ENCODE data around the gene CGA. TPM values are rescaled to one million over a fixed set of nuclear protein-coding genes. Genes with fewer than 3 reads are reported as not detected.

CGA gene
- polyA plus RNA-seq, 6 donors from 2014 or later = not detected

DNA sequence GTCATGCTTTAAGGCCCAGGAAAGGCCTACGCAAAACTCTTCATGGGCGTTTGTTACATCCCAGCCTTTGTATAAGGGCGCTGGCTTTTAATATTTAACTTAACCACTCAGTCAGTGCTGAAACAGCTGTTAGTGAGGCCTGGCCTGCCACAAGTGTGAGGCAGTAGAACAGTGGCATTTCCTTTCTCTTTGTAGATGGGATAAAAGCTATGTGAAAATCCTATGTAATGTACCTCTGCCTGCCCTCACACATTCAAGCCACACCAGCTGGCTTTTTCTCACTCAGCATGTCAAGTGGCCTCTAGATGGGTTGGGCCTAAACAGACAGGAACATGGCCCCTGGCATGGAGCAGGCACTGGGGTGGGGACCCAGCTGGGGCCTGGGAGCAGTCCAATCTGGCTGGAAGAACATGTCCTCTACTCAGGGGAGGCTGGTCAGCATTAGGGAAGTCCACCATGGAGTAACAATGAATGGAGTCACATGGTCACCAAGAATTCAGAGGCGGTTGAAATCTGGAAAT is 20.7 kb downstream of the CGA start:
- DNase-seq (no peak), ATAC-seq (ENCODE audit: low read depth in 2 of 2) (no peak)
- Mint-ChIP-seq H3K27ac (peak overlapping the region in 1 of 6 donors; percentile 60), H3K36me3 (no peaks in the 10 kb centered on the region), H3K27me3 (no peaks in the 10 kb centered on the region), H3K9me3 (no peaks in the 10 kb centered on the region), H3K4me1 (peaks cover 0 to 2% (median 0%) of the 10 kb centered on the region in 3 donors), H3K4me3 (no peak overlapping the region)

DNA sequence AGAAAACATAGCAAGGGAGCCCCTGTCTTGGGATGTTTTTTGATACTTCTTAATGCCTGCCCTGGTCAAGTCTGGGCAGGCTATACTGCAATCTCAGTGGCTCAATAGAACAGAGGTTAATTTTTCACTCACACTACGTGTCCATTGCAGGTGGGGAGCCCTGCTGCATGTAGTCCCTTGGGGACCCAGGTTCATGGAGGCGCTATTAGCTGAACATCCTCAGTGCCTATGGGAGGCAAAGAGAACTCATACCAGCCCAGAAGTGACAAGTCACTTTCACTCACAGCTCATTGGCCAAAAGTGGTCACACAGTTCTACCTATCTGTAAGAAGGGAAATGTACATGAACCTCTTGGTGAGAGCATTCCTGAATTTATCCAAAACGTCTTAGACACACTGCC is 23.2 kb downstream of the CGA start:
- no peaks in the 10 kb centered on the region for H3K36me3 Mint-ChIP-seq
- no peaks in the 10 kb centered on the region for H3K27me3 Mint-ChIP-seq
- no peak overlapping the region for H3K4me3 Mint-ChIP-seq
- no peak for DNase-seq
- H3K9me3 Mint-ChIP-seq = no peaks in the 10 kb centered on the region
- no peak overlapping the region for H3K27ac Mint-ChIP-seq
- ATAC-seq (ENCODE audit: low read depth in 2 of 2) = no peak
- H3K4me1 Mint-ChIP-seq = peaks cover 0 to 1% (median 0%) of the 10 kb centered on the region in 3 donors

GRCh38 chr6:87070741-87071140 is 24.2 kb downstream of the CGA start:
- no peak overlapping the region for H3K4me3 Mint-ChIP-seq
- H3K4me1 Mint-ChIP-seq = peaks cover 0 to 5% (median 0%) of the 10 kb centered on the region in 3 donors
- H3K27ac Mint-ChIP-seq = no peak overlapping the region
- H3K27me3 Mint-ChIP-seq = no peaks in the 10 kb centered on the region
- no peaks in the 10 kb centered on the region for H3K9me3 Mint-ChIP-seq
- no peaks in the 10 kb centered on the region for H3K36me3 Mint-ChIP-seq
- DNase-seq = no peak
- no peak for ATAC-seq (ENCODE audit: low read depth in 2 of 2)

GRCh38 chr6:87068795-87069194 is 26.1 kb downstream of the CGA start:
- H3K4me3 Mint-ChIP-seq = no peak overlapping the region
- no peak for DNase-seq
- no peaks in the 10 kb centered on the region for H3K36me3 Mint-ChIP-seq
- peaks cover 0 to 5% (median 0%) of the 10 kb centered on the region in 3 donors for H3K4me1 Mint-ChIP-seq
- no peaks in the 10 kb centered on the region for H3K9me3 Mint-ChIP-seq
- H3K27ac Mint-ChIP-seq = no peak overlapping the region
- no peaks in the 10 kb centered on the region for H3K27me3 Mint-ChIP-seq
- ATAC-seq (ENCODE audit: low read depth in 2 of 2) = no peak

DNA sequence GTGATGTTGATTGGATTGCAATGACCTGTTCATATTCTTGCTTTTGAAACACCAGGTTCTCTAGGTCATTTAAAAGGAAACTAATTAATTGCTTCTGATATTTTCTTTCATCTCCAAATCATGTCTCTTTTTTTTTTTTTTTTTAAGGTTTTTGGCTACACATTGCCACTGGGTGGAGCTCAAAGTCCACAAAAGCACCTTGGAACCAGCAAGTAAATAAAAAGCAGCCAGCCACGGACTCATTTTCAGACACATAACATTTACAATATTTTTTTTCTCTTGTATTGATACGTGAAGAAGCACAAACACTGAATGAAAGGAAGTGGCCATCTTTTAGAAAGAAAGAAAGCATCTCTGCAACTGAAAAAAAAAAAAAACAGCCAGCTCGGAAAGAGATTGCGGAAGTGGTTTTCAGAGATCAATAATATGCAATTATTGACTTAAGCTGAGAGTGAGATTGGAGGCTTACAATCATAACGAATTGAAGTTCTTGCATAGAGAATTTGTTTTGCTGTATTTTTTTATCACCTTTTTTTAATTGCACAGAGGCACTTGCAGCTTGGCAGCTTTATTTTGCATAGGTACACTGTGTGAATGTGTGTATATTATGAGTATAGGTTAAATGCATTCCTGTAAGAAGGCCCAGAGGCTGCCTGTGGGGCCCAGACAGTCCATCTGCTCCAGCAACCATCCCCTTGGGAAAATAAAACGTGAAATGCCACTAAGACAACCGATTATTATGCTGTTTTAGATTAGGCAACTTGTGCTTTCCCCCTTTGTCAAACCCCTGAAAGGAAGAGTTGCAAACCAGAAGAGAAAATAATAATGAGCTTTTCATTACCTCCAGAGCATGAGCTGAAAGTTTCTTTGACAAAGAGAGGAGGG is 28.2 kb downstream of the CGA start:
- Mint-ChIP-seq H3K27me3 (no peaks in the 10 kb centered on the region), H3K36me3 (no peaks in the 10 kb centered on the region), H3K4me3 (peak overlapping the region in 2 of 8 donors; percentile 10 to 36), H3K27ac (no peak overlapping the region), H3K9me3 (no peaks in the 10 kb centered on the region), H3K4me1 (peaks cover 0 to 5% (median 4%) of the 10 kb centered on the region in 3 donors)
- peak; percentile 19 for DNase-seq
- no peak for ATAC-seq (ENCODE audit: low read depth in 2 of 2)

DNA sequence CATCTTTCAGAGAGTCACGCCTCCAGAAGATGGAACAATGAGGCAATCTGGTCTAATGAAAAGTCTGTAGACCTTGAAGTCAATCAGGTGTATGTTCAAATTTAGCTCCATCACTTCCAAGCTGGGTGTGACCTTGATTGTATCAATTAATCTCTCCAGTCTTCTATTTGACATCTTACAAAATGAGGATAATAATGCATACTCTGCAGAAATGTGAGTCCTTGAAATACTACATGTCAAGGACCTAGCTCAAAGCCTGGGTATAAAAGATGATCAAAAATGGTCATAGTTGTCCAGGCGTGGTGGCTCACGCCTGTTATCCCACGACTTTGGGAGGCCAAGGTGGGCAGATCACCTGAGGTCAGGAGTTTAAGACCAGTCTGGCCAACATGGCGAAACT is 29.8 kb downstream of the CGA start:
- H3K4me3 Mint-ChIP-seq = no peak overlapping the region

DNA sequence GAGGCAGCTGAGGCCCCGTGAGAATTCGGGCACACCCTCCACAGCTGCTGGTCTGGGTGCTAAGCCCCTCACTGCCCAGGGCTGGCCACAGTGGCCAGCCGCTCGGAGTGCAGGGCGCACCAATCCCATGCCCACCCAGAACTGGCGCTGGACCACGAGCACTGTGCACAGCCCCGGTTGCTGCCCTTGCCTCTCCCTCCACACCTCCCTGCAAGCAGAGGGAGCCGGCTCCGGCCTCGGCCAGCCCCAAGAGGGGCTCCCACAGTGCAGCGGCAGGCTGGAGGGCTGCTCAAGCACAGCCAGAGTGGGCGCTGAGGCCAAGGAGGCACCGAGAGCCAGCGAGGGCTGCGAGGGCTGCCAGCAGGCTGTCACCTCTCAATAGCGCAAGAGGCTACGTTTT is 35.0 kb downstream of the CGA start:
- no peak overlapping the region for H3K4me3 Mint-ChIP-seq
- H3K9me3 Mint-ChIP-seq = peaks cover 0 to 2% (median 0%) of the 10 kb centered on the region in 7 donors
- ATAC-seq (ENCODE audit: low read depth in 2 of 2) (no peak), DNase-seq (no peak)
- H3K4me1 Mint-ChIP-seq = peaks cover 6 to 17% (median 14%) of the 10 kb centered on the region in 3 donors
- H3K27ac Mint-ChIP-seq = no peak overlapping the region
- H3K36me3 Mint-ChIP-seq = no peaks in the 10 kb centered on the region
- H3K27me3 Mint-ChIP-seq = no peaks in the 10 kb centered on the region

More for the DNA sequence above, 29.8 kb downstream of the CGA start:
- no peak overlapping the region for H3K27ac Mint-ChIP-seq
- no peaks in the 10 kb centered on the region for H3K9me3 Mint-ChIP-seq
- DNase-seq (no peak), ATAC-seq (ENCODE audit: low read depth in 2 of 2) (no peak)
- H3K4me1 Mint-ChIP-seq = peaks cover 0 to 5% (median 4%) of the 10 kb centered on the region in 3 donors
- no peaks in the 10 kb centered on the region for H3K36me3 Mint-ChIP-seq
- no peaks in the 10 kb centered on the region for H3K27me3 Mint-ChIP-seq

GRCh38 chr6:87054143-87054833 is 40.6 kb downstream of the CGA start:
- Mint-ChIP-seq H3K4me3 (peak overlapping the region; percentile 37 to 88 (median 70)), H3K9me3 (peaks cover 0 to 2% (median 0%) of the 10 kb centered on the region in 7 donors), H3K27me3 (no peaks in the 10 kb centered on the region), H3K27ac (peak overlapping the region; percentile 41 to 95 (median 88)), H3K36me3 (peaks cover 0 to 3% of the 10 kb centered on the region in 2 donors), H3K4me1 (peaks cover 31 to 38% (median 34%) of the 10 kb centered on the region in 3 donors)
- peak; percentile 11 for DNase-seq
- peak; percentile 78 to 80 for ATAC-seq (ENCODE audit: low read depth in 2 of 2)

DNA sequence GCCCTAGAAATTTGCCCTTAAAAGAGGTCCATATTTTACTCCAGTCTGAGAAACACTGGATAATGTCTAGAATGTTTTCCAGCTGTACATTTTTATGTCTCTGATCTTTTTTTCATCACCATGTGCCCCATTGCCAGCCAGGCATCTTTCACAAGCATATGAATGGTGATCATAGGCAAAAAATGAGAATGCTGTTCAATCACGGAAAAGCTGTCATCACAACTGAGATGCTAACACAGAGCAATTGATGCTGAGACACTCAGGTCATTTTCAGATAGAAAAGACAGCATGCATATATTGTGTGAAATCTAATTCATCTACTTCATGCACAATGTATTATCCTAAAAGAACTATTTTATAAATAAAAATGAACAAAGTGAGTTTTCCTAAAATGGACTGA is 41.6 kb downstream of the CGA start:
- Mint-ChIP-seq H3K27me3 (no peaks in the 10 kb centered on the region), H3K4me3 (peak overlapping the region in 2 of 8 donors; percentile 71 to 76), H3K36me3 (peaks cover 0 to 7% of the 10 kb centered on the region in 2 donors), H3K27ac (peak overlapping the region in 3 of 6 donors; percentile 33 to 63 (median 63)), H3K9me3 (peaks cover 0 to 7% (median 0%) of the 10 kb centered on the region in 7 donors), H3K4me1 (peaks cover 37 to 44% (median 39%) of the 10 kb centered on the region in 3 donors)
- DNase-seq (no peak), ATAC-seq (ENCODE audit: low read depth in 2 of 2) (no peak)

GRCh38 chr6:87049779-87050178 is 45.1 kb downstream of the CGA start:
- Mint-ChIP-seq H3K4me1 (peaks cover 24 to 30% (median 29%) of the 10 kb centered on the region in 3 donors), H3K36me3 (peaks cover 4 to 7% of the 10 kb centered on the region in 2 donors), H3K27me3 (no peaks in the 10 kb centered on the region), H3K9me3 (peaks cover 0 to 7% (median 0%) of the 10 kb centered on the region in 7 donors), H3K4me3 (peak overlapping the region in 3 of 8 donors; percentile 2 to 65 (median 37)), H3K27ac (peak overlapping the region in 4 of 6 donors; percentile 1 to 81 (median 24))
- ATAC-seq (ENCODE audit: low read depth in 2 of 2) (no peak), DNase-seq (no peak)

- DNase-seq = no peak
- Mint-ChIP-seq H3K27ac (peak overlapping the region in 1 of 6 donors; percentile 45), H3K27me3 (no peaks in the 10 kb centered on the region), H3K4me3 (no peak overlapping the region), H3K36me3 (peaks cover 7 to 10% of the 10 kb centered on the region in 2 donors), H3K9me3 (peaks cover 0 to 9% (median 3%) of the 10 kb centered on the region in 7 donors), H3K4me1 (peaks cover 15 to 19% (median 18%) of the 10 kb centered on the region in 3 donors)
- ATAC-seq (ENCODE audit: low read depth in 2 of 2) = no peak
These were observed 49.3 kb downstream of the CGA start for GRCh38 chr6:87045521-87046075.

GRCh38 chr6:87040729-87041128 is 54.2 kb downstream of the CGA start:
- peaks cover 0 to 19% (median 5%) of the 10 kb centered on the region in 7 donors for H3K9me3 Mint-ChIP-seq
- no peaks in the 10 kb centered on the region for H3K4me1 Mint-ChIP-seq
- peaks cover 0 to 6% of the 10 kb centered on the region in 2 donors for H3K36me3 Mint-ChIP-seq
- DNase-seq (no peak), ATAC-seq (ENCODE audit: low read depth in 2 of 2) (no peak)
- peaks cover 0 to 25% (median 7%) of the 10 kb centered on the region in 3 donors for H3K27me3 Mint-ChIP-seq
- H3K4me3 Mint-ChIP-seq = no peak overlapping the region
- H3K27ac Mint-ChIP-seq = no peak overlapping the region

Data from naive B cell (primary cell).